B cell (primary cell): ENCODE results near the gene PGBD2.

Source experiments
- EZH2 ChIP-seq: IDR thresholded peaks from 2 replicates; pipeline ENCODE4 v1.6.1; 2012; ENCODE audit warnings: borderline replicate concordance, low read depth, mild to moderate bottlenecking, moderate library complexity, low read length; ENCODE audit not compliant: insufficient read depth, poor library complexity, severe bottlenecking
- TF ChIP-seq, protein P1 (sequence below): fragments of 200-600 bp; IDR thresholded peaks from one replicate; pipeline ENCODE4 v1.8.0; 2022; ENCODE audit warnings: antibody characterized with exemption, mild to moderate bottlenecking

GRCh38 chr1:248923352-248924338 lies 17.6 kb downstream of the PGBD2 start:
- TF ChIP-seq, protein P1, sequence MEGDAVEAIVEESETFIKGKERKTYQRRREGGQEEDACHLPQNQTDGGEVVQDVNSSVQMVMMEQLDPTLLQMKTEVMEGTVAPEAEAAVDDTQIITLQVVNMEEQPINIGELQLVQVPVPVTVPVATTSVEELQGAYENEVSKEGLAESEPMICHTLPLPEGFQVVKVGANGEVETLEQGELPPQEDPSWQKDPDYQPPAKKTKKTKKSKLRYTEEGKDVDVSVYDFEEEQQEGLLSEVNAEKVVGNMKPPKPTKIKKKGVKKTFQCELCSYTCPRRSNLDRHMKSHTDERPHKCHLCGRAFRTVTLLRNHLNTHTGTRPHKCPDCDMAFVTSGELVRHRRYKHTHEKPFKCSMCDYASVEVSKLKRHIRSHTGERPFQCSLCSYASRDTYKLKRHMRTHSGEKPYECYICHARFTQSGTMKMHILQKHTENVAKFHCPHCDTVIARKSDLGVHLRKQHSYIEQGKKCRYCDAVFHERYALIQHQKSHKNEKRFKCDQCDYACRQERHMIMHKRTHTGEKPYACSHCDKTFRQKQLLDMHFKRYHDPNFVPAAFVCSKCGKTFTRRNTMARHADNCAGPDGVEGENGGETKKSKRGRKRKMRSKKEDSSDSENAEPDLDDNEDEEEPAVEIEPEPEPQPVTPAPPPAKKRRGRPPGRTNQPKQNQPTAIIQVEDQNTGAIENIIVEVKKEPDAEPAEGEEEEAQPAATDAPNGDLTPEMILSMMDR, result no peak
- no peak for TF ChIP-seq EZH2
